Panc1 (cell line): ENCODE data around the gene RICTOR. TPM values are rescaled to one million over a fixed set of nuclear protein-coding genes. Genes with fewer than 3 reads are reported as not detected.

Source experiments
- ATAC-seq: fragments of 200-7000 bp; cut with Tn5 transposase; 2 replicates; pipeline ENCODE4 v1.9.1; 2020; ENCODE audit warnings: mild to moderate bottlenecking, moderate library complexity
- BruUV-seq: library from RNA; stranded (reverse); fragments of 400-500 nt; replicated peaks from 2 replicates; lab custom pipeline; 2021; lab: Mats Ljungman, UMichigan
- CTCF ChIA-PET: fragments of 300-600 bp; sonication (Branson Sonifier 250); formaldehyde crosslinking; loops from one replicate; lab custom pipeline; 2022; ENCODE audit warnings: antibody characterized with exemption; lab: Charles Lee
- POLR2A ChIA-PET: fragments of 300-600 bp; sonication (Branson Sonifier 250); formaldehyde crosslinking; loops from one replicate; lab custom pipeline; 2022; ENCODE audit warnings: antibody characterized with exemption; lab: Charles Lee
- DNase-seq: peaks from one replicate; pipeline ENCODE4 v3.0.0-alpha.2; 2010; ENCODE audit warnings: low read depth, low spot score
- H3K27ac ChIP-seq: 2 replicates; pipeline ENCODE4 v1.5.1; 2011; ENCODE audit warnings: mild to moderate bottlenecking, low read length, inconsistent platforms
- H3K27me3 ChIP-seq: fragments of 200-500 bp; sonication (Bioruptor generic); 2 replicates; pipeline ENCODE4 v1.6.0; 2014; ENCODE audit warnings: low read length, inconsistent platforms; ENCODE audit not compliant: control insufficient read depth, insufficient read depth
- H3K36me3 ChIP-seq: fragments of 200-500 bp; sonication (Bioruptor generic); 2 replicates; pipeline ENCODE4 v1.5.1; 2014; ENCODE audit warnings: inconsistent platforms, mild to moderate bottlenecking, low read length, moderate library complexity; ENCODE audit not compliant: control insufficient read depth, insufficient read depth
- H3K4me1 ChIP-seq: 2 replicates; pipeline ENCODE4 v1.5.1; 2011; ENCODE audit warnings: inconsistent platforms, mild to moderate bottlenecking, low read length, moderate library complexity; ENCODE audit not compliant: control insufficient read depth, insufficient read depth
- H3K4me3 ChIP-seq, 2 experiments: 2 replicates each; pipeline ENCODE4 v1.5.1; 2011 to 2012; ENCODE audit warnings: low read depth in 2 of 2, low read length in 2 of 2, mild to moderate bottlenecking in 2 of 2, inconsistent platforms in 1 of 2, moderate library complexity in 1 of 2
- H3K9me3 ChIP-seq: fragments of 200-500 bp; sonication (Bioruptor generic); 2 replicates; pipeline ENCODE4 v1.5.1; 2014; ENCODE audit warnings: low read depth, mild to moderate bottlenecking, inconsistent platforms, low read length, moderate library complexity; ENCODE audit not compliant: control insufficient read depth, insufficient read depth
- POLR2AphosphoS5 ChIP-seq: IDR thresholded peaks from 2 replicates; pipeline ENCODE4 v1.6.1; 2012; ENCODE audit warnings: mild to moderate bottlenecking, low read depth, low read length, moderate library complexity
- SIN3A ChIP-seq: IDR thresholded peaks from 2 replicates; pipeline ENCODE4 v1.6.1; 2012; ENCODE audit warnings: low read depth, mild to moderate bottlenecking, low read length, moderate library complexity, borderline replicate concordance; ENCODE audit not compliant: insufficient read depth
- TCF7L2 ChIP-seq: IDR thresholded peaks from 2 replicates; pipeline ENCODE4 v1.6.1; 2011; ENCODE audit warnings: mild to moderate bottlenecking, low read depth, low read length, inconsistent platforms
- in situ Hi-C: cut with HindIII; loops from 2 replicates; pipeline ENCODE4 v1.10.0; 2016; ENCODE audit warnings: low sequenced_read_pairs, low pct_unique_long_range_greater_than_20kb
- intact Hi-C: fragments of 100-400 bp; cut with micrococcal nuclease; formaldehyde crosslinking; loops from one replicate; pipeline ENCODE4 v1.10.0; 2022; ENCODE audit not compliant: unreplicated experiment
- total RNA-seq: library from RNA; stranded (reverse); gene quantifications from one replicate; pipeline ENCODE4 v1.2.1, GENCODE V29; 2021; ENCODE audit not compliant: unreplicated experiment
- TF ChIP-seq, protein P1 (sequence below), 2 experiments: IDR thresholded peaks; 2 replicates each; pipeline ENCODE4 v1.6.1; 2011 to 2012; ENCODE audit warnings: low read depth in 2 of 2, control low read depth in 1 of 2, low read length in 1 of 2, mild to moderate bottlenecking in 1 of 2, moderate library complexity in 1 of 2; ENCODE audit not compliant: insufficient read depth in 1 of 2
- TF ChIP-seq, protein P2 (sequence below): fragments of 450-650 bp; IDR thresholded peaks from 2 replicates; pipeline ENCODE4 v1.5.1; 2017; ENCODE audit warnings: mild to moderate bottlenecking

Gene RICTOR
- total RNA-seq, 1 experiment from 2014 or later: 21.3 TPM

- Histone ChIP-seq H3K4me1 (no peaks in the 10 kb centered on the region), H3K4me3 (no peak overlapping the region), H3K9me3 (no peaks in the 10 kb centered on the region), H3K27ac (no peak overlapping the region), H3K36me3 (peaks cover 9% of the 10 kb centered on the region), H3K27me3 (no peaks in the 10 kb centered on the region)
- in situ Hi-C loops: no loop called here
- TF ChIP-seq TCF7L2 (no peak), SIN3A (no peak)
- TF ChIP-seq, protein P1, sequence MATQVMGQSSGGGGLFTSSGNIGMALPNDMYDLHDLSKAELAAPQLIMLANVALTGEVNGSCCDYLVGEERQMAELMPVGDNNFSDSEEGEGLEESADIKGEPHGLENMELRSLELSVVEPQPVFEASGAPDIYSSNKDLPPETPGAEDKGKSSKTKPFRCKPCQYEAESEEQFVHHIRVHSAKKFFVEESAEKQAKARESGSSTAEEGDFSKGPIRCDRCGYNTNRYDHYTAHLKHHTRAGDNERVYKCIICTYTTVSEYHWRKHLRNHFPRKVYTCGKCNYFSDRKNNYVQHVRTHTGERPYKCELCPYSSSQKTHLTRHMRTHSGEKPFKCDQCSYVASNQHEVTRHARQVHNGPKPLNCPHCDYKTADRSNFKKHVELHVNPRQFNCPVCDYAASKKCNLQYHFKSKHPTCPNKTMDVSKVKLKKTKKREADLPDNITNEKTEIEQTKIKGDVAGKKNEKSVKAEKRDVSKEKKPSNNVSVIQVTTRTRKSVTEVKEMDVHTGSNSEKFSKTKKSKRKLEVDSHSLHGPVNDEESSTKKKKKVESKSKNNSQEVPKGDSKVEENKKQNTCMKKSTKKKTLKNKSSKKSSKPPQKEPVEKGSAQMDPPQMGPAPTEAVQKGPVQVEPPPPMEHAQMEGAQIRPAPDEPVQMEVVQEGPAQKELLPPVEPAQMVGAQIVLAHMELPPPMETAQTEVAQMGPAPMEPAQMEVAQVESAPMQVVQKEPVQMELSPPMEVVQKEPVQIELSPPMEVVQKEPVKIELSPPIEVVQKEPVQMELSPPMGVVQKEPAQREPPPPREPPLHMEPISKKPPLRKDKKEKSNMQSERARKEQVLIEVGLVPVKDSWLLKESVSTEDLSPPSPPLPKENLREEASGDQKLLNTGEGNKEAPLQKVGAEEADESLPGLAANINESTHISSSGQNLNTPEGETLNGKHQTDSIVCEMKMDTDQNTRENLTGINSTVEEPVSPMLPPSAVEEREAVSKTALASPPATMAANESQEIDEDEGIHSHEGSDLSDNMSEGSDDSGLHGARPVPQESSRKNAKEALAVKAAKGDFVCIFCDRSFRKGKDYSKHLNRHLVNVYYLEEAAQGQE (IDR thresholded peaks at IDR 0.05; ENCODE audit: insufficient read depth in 1 of 2, low read depth in 2 of 2, low read length in 1 of 2): no peak
- TF ChIP-seq, protein P2, sequence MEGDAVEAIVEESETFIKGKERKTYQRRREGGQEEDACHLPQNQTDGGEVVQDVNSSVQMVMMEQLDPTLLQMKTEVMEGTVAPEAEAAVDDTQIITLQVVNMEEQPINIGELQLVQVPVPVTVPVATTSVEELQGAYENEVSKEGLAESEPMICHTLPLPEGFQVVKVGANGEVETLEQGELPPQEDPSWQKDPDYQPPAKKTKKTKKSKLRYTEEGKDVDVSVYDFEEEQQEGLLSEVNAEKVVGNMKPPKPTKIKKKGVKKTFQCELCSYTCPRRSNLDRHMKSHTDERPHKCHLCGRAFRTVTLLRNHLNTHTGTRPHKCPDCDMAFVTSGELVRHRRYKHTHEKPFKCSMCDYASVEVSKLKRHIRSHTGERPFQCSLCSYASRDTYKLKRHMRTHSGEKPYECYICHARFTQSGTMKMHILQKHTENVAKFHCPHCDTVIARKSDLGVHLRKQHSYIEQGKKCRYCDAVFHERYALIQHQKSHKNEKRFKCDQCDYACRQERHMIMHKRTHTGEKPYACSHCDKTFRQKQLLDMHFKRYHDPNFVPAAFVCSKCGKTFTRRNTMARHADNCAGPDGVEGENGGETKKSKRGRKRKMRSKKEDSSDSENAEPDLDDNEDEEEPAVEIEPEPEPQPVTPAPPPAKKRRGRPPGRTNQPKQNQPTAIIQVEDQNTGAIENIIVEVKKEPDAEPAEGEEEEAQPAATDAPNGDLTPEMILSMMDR: no peak
- ChIA-PET CTCF (no interaction called here), POLR2A (no interaction called here)
- intact Hi-C loops: no loop called here
- ATAC-seq: no peak
- BruUV-seq: no TSS peak
- no peak for DNase-seq
These were observed 181.8 kb downstream of the RICTOR start for GRCh38 chr5:38892363-38892762.

DNA sequence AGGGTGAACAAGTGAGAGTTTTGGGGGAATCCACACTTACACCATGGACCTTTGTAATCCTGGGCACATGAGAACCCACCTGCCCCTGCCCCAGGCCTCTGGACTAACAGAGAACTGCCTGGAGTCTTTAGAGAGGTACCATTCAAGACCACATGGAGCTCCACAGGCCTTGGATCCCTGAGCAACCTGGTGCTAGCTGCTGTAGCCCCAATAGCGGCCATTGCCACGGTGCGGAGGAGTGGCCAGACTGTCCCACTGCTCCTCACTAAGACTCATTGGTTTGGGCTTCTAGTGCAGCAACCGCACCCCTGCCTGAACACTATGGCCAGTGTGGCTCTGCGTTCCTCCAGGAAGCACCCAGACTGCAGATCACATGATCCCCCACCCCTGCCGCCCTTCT is 182.6 kb downstream of the RICTOR start:
- ATAC-seq (no peak), DNase-seq (no peak)
- in situ Hi-C loops: no loop called here
- no peaks in the 10 kb centered on the region for H3K27me3 ChIP-seq
- H3K9me3 ChIP-seq: no peaks in the 10 kb centered on the region
- CTCF ChIA-PET: no interaction called here
- H3K4me1 ChIP-seq: no peaks in the 10 kb centered on the region
- POLR2A ChIA-PET: no interaction called here
- H3K4me3 ChIP-seq: no peak overlapping the region
- BruUV-seq: no TSS peak
- intact Hi-C loops: no loop called here
- peaks cover 17% of the 10 kb centered on the region for H3K36me3 ChIP-seq
- no peak for TF ChIP-seq POLR2AphosphoS5
- TF ChIP-seq SIN3A: no peak
- TF ChIP-seq, protein P1 (IDR thresholded peaks at IDR 0.05; ENCODE audit: insufficient read depth in 1 of 2, low read depth in 2 of 2, low read length in 1 of 2): no peak
- TF ChIP-seq, protein P2: no peak
- TF ChIP-seq TCF7L2: no peak
- no peak overlapping the region for H3K27ac ChIP-seq
